NCI-H1417 (cell line): Measurements from ENCODE around the gene SIGLEC9.

Source experiments
- DNase-seq, 3 experiments: peaks; one replicate each; lab custom pipeline; 2025; lab: John Stamatoyannopoulos, UW

The SIGLEC9 gene

GRCh38 chr19:51124729-51125128 lies at the start of gene SIGLEC9:
Gene SIGLEC9 (plus strand): TSS chr19:51124906. CDS start chr19:51124975, 69 bp downstream.
- DNase-seq = no peak

GRCh38 chr19:51075998-51076397 lies 48.7 kb upstream of the SIGLEC9 start:
- no peak for DNase-seq

- DNase-seq = peak in 1 of 3 experiments; percentile 16
These were observed 48.0 kb upstream of the SIGLEC9 start for GRCh38 chr19:51076631-51077213.

- no peak for DNase-seq
These were observed 46.6 kb upstream of the SIGLEC9 start for GRCh38 chr19:51078104-51078503.

GRCh38 chr19:51078731-51079130 lies 46.0 kb upstream of the SIGLEC9 start:
- DNase-seq = no peak

GRCh38 chr19:51079481-51080110 lies 45.1 kb upstream of the SIGLEC9 start:
- no peak for DNase-seq

GRCh38 chr19:51081476-51081875 lies 43.2 kb upstream of the SIGLEC9 start:
- no peak for DNase-seq

GRCh38 chr19:51082611-51083010 lies 42.1 kb upstream of the SIGLEC9 start, which contains the start of gene KLK14:
Gene KLK14 (minus strand): TSS chr19:51082887. CDS start chr19:51082614, 273 bp downstream.
- DNase-seq = no peak

GRCh38 chr19:51083181-51083580 lies 41.5 kb upstream of the SIGLEC9 start:
- no peak for DNase-seq

GRCh38 chr19:51083783-51084182 lies 40.9 kb upstream of the SIGLEC9 start:
- no peak for DNase-seq

- DNase-seq = no peak
These were observed 40.2 kb upstream of the SIGLEC9 start for GRCh38 chr19:51084505-51084904.

- DNase-seq = no peak
These were observed 38.4 kb upstream of the SIGLEC9 start for GRCh38 chr19:51086153-51086850.

- no peak for DNase-seq
These were observed 34.9 kb upstream of the SIGLEC9 start for GRCh38 chr19:51089786-51090185.

- DNase-seq = no peak
These were observed 34.2 kb upstream of the SIGLEC9 start for GRCh38 chr19:51090471-51090870.

- DNase-seq = no peak
These were observed 33.6 kb upstream of the SIGLEC9 start for GRCh38 chr19:51091126-51091525.

- DNase-seq = peak; percentile 41 to 86 (median 72)
These were observed 32.5 kb upstream of the SIGLEC9 start for GRCh38 chr19:51091895-51092873.

GRCh38 chr19:51093101-51093500 lies 31.6 kb upstream of the SIGLEC9 start:
- DNase-seq = peak in 2 of 3 experiments; percentile 14 to 28

GRCh38 chr19:51093510-51094345 lies 31.0 kb upstream of the SIGLEC9 start:
- no peak for DNase-seq

GRCh38 chr19:51094696-51095279 lies 29.9 kb upstream of the SIGLEC9 start:
- DNase-seq = peak; percentile 38 to 70 (median 49)

GRCh38 chr19:51096473-51097165 lies 28.1 kb upstream of the SIGLEC9 start:
- DNase-seq = peak in 1 of 3 experiments; percentile 21
